ENCODE data around the gene CLMP. TPM values are rescaled to one million over a fixed set of nuclear protein-coding genes. Genes with fewer than 3 reads are reported as not detected.
"Not testable (repeated sequence)": the region's sequence is repeated elsewhere in the genome, so short reads cannot be mapped to it uniquely, and the experiment has no call there.

The CLMP gene
- total RNA-seq, 2 donors from 2014 or later, result 10.1 to 22.1 TPM

DNA sequence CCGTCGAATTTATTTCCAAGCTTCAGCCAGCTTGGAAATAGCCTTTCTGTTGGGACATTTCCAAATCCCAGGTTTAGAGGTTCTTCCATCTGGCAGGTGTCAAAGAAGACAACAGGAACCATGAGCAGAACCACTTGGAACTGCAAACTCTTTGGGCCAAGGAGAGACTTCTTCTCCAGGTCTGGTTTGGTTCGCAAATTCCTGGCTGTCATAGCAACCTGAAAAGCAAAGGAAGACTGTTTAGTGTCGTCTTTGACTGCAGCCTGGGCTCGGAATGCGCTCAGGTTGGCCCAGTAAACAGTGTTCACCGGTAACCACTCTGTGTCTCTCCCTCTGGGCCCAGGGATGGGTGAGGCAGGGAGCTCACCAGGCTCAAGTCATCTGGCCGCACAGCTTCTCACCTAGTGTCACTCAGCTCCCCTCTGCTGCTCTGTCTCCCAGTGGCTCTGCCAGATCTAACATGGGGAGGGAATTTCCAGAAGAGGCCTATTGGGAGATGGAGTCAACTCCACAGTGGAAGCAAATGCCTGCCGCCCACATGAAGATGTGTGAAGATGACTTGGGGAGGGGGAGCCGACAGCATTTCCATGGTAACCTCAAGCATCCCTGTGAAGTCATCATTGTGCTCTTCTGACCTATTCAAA lies 11.9 kb upstream of the CLMP start:
- no peak overlapping the region for H3K4me3 ChIP-seq
- intact Hi-C loops (cut with DNase I), result no loop called here
- WGBS, 2 donors, result 48 to 52% methylated on average over 10 of the region's 10 CpGs
- no peak for DNase-seq
- H3K27ac ChIP-seq, result no peak overlapping the region
- H3K27me3 ChIP-seq, result no peaks in the 10 kb centered on the region
- H3K4me1 ChIP-seq, result no peaks in the 10 kb centered on the region
- ATAC-seq, result peak; percentile 27
- H3K9me3 ChIP-seq, result no peaks in the 10 kb centered on the region
- TF ChIP-seq, protein P1, sequence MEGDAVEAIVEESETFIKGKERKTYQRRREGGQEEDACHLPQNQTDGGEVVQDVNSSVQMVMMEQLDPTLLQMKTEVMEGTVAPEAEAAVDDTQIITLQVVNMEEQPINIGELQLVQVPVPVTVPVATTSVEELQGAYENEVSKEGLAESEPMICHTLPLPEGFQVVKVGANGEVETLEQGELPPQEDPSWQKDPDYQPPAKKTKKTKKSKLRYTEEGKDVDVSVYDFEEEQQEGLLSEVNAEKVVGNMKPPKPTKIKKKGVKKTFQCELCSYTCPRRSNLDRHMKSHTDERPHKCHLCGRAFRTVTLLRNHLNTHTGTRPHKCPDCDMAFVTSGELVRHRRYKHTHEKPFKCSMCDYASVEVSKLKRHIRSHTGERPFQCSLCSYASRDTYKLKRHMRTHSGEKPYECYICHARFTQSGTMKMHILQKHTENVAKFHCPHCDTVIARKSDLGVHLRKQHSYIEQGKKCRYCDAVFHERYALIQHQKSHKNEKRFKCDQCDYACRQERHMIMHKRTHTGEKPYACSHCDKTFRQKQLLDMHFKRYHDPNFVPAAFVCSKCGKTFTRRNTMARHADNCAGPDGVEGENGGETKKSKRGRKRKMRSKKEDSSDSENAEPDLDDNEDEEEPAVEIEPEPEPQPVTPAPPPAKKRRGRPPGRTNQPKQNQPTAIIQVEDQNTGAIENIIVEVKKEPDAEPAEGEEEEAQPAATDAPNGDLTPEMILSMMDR (IDR thresholded peaks at IDR 0.05), result no peak
- no peak for TF ChIP-seq POLR2A (IDR thresholded peaks at IDR 0.05)
- no peaks in the 10 kb centered on the region for H3K36me3 ChIP-seq (replicated peaks in 1 of 2; ENCODE audit: insufficient read depth in 1 of 2, low read depth in 2 of 2)

DNA sequence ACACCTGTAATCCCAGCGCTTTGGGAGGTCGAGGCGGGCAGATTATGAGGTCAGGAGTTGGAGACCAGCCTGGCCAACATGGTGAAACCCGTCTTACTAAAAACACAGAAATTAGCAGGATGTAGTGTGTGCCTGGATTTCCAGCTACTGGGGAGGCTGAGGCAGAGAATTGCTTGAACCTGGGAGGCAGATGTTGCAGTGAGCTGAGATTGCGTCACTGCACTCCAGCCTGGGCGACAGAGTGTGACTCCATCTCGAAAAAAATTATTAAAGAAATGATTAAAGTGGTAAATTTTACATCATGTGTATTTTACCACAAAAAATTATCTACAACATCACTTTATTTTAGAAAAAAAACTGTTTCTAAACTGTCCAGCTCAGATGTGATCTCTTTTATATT lies 11.0 kb upstream of the CLMP start:
- not testable (repeated sequence) for H3K27ac ChIP-seq
- 89 to 93% methylated on average over 7 of the region's 7 CpGs for WGBS, 2 donors

GRCh38 chr11:123203934-123204333 lies 8.9 kb upstream of the CLMP start:
- TF ChIP-seq, protein P1 (IDR thresholded peaks at IDR 0.05), result no peak
- TF ChIP-seq POLR2A (IDR thresholded peaks at IDR 0.05), result no peak
- Histone ChIP-seq H3K27me3 (no peaks in the 10 kb centered on the region), H3K27ac (no peak overlapping the region), H3K36me3 (replicated peaks in 1 of 2; ENCODE audit: insufficient read depth in 1 of 2, low read depth in 2 of 2) (no peaks in the 10 kb centered on the region), H3K9me3 (no peaks in the 10 kb centered on the region), H3K4me1 (no peaks in the 10 kb centered on the region), H3K4me3 (no peak overlapping the region)
- DNase-seq (no peak), ATAC-seq (no peak)
- intact Hi-C loops (cut with DNase I), result no loop called here
- WGBS, 2 donors, result 82% methylated on average over 6 of the region's 6 CpGs

More for the DNA sequence above, 11.0 kb upstream of the CLMP start:
- DNase-seq; ATAC-seq; intact Hi-C loops (cut with DNase I); H3K4me1 ChIP-seq; H3K4me3 ChIP-seq; H3K9me3 ChIP-seq; H3K36me3 ChIP-seq (replicated peaks in 1 of 2; ENCODE audit: insufficient read depth in 1 of 2, low read depth in 2 of 2); H3K27me3 ChIP-seq: not testable (repeated sequence)

DNA sequence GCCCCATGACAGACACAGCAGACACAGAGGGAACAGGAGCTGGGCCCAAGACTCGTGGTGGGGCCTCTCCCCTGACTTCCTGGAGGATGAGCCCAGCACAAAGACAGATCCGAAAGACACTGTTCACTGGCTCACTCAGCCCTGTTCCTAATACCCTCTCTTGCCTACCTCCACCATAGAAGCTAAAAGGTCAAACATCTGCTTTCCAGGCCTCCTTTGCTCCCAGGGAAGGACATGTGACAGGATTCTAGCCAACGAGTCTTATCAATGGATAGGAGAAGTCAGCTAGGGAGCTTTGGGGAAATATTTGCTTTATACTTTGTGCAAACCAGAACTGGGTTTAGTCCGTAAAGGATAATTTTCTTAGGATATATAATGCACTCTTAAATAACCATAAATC lies 8.4 kb upstream of the CLMP start:
- H3K36me3 ChIP-seq (replicated peaks in 1 of 2; ENCODE audit: insufficient read depth in 1 of 2, low read depth in 2 of 2), result no peaks in the 10 kb centered on the region
- intact Hi-C loops (cut with DNase I), result no loop called here
- no peaks in the 10 kb centered on the region for H3K9me3 ChIP-seq
- H3K27me3 ChIP-seq, result no peaks in the 10 kb centered on the region
- H3K4me3 ChIP-seq, result no peak overlapping the region
- TF ChIP-seq, protein P1 (IDR thresholded peaks at IDR 0.05), result no peak
- no peak for TF ChIP-seq POLR2A (IDR thresholded peaks at IDR 0.05)
- DNase-seq (no peak), ATAC-seq (no peak)
- H3K4me1 ChIP-seq, result no peaks in the 10 kb centered on the region
- H3K27ac ChIP-seq, result no peak overlapping the region
- WGBS, 2 donors, result 40 to 51% methylated on average over 4 of the region's 4 CpGs

DNA sequence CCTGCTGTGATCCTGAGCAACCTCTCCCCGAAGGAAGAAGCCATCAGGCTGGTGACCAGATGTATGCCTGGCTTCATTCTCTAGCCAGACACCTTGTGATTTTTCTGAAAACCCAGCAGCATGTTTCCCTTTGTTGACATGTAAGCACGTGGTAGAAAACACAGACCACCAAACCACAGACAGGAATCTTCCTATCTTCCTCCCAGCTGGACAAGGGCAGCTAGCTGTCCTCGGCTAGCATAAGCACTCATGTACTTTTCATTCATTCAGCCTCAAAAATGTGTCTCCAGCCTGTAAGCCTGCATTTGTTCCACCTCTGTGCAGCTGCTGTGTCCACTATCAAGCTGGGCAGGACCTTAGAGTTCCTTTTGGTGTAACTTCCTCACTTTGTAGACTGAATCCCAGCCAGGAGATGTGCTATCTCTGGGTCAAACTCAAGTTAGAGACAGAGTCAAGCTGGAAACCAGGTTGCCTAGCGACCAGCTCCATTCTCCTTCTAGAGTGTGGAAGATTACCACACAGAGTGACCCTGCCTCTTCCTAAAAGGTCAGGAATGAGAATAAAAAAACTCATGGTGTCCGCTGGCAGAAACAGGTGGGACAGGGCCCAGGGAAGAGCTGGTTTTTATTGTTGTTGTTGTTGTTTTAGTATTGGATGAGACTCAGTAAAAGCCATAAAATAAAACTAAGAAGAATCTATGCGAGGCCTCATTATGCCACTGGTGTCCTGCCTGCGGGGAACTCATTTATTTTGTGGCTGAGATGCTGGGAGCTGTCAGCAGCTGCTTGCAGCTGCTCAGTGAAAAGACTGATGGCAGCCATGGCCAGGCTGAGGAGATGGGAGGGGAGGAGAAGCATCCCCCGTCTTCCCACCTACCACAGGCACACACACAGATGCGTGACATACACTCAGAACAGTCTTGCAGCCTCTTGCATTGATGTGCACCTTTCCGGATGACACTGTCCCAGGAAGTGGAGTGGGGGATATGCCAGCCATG lies 7.4 kb upstream of the CLMP start:
- WGBS, 2 donors, result 71 to 73% methylated on average over 10 of the region's 10 CpGs
- no peaks in the 10 kb centered on the region for H3K36me3 ChIP-seq (replicated peaks in 1 of 2; ENCODE audit: insufficient read depth in 1 of 2, low read depth in 2 of 2)
- TF ChIP-seq, protein P1 (IDR thresholded peaks at IDR 0.05), result no peak
- no peak for TF ChIP-seq POLR2A (IDR thresholded peaks at IDR 0.05)
- H3K4me1 ChIP-seq, result no peaks in the 10 kb centered on the region
- H3K27ac ChIP-seq, result no peak overlapping the region
- DNase-seq (peak in 1 of 4 donors; percentile 53), ATAC-seq (peak; percentile 38)
- no peak overlapping the region for H3K4me3 ChIP-seq
- intact Hi-C loops (cut with DNase I), result no loop called here
- H3K9me3 ChIP-seq, result no peaks in the 10 kb centered on the region
- H3K27me3 ChIP-seq, result no peaks in the 10 kb centered on the region

Measured in body of pancreas (tissue), 4 donors.